ENCODE data around the gene LDHB.

GRCh38 chr12:21615431-21615830 lies 42.2 kb downstream of the LDHB start:
- TF ChIP-seq CTCF (IDR thresholded peaks at IDR 0.05) (no peak), POLR2A (IDR thresholded peaks at IDR 0.05) (no peak)
